GM10847 (cell line): ENCODE data around the gene RBSN.

Experiments
- POLR2A ChIP-seq: IDR thresholded peaks from 2 replicates; pipeline ENCODE4 v1.6.1; 2011; ENCODE audit not compliant: insufficient read length; ENCODE audit errors: extremely low read depth

RBSN gene

DNA sequence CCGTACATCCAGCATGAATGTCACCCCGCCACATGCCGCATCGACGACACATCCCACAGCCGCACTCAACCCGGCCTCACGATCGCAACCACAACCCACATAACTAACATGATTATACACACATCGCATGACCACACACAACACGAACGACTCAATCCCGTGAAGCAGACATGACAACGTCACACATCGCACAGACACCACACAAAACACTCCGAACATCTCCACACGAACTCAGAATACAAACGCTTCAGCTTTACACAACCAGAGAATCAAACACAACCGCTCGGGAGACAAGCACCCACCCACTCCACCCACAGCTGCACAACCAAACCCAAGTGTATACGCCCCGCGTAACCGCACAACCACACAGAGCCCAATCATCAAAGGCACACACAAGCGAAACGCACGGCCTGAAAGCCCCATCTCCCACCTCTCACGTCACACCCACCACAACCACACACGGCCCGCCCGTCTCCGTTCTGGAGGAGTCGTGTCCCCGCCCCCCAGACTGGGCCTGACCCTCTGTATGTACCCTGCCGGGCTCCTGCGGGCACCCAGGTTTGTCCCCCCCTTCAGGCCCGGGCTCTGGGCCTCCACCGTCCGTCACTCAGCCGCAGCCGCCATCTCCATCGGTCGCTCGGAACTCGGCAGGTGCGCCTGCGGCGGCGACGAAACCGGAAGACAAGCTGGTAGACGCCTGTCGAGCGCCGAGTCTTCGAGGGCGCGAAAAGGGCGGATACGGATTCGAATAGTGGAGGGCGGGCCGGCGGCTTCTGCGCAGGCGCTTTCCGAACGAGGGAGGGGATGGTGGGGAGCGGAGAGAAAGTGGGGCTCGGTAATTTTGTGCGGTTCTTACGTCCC is at the start of gene RBSN:
Gene RBSN (minus strand): TSS at position 646 of the 861 bp plus-strand sequence. CDS start 3,028 bp downstream, outside the sequence.
- peak; percentile 67 for TF ChIP-seq POLR2A

DNA sequence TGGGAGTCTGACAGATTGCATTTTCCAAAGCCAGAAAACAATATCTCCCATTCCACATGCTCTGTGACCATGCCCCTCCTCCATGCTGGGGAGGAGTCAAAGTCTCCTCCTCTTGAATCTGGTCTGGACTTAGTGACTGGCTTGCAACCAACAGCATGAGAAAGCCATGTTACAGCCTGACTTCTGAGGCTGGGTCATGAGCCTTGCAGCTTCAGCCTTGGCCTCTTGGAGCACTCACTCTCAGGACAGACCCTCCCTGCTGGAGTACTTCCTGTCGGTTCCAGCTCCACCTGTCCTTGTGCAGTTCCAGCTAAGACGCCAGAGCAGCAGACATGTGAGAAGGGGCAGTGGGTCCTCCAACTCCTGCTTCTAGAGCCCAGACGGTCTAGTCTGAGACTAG is 49.7 kb upstream of the RBSN start:
- TF ChIP-seq POLR2A, result no peak

DNA sequence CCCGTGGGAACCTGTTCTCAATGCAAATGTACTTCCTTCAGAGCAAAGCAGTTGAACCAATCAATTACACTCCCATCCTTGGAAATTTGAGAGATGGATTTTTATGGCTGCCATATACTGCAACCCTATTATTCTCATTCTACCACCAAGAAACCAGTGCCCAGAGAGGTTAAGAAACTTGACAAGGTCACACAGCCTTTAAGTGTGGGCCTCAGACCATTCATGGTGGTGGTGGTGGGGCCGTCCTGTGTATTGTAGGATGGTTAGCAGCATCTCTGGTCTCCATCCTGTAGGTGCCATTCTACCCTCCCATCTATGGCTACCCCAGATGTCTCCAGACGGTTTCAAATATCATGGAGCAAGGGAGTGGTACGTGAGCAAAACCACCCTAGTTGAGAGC is 23.4 kb upstream of the RBSN start:
- TF ChIP-seq POLR2A, result no peak

DNA sequence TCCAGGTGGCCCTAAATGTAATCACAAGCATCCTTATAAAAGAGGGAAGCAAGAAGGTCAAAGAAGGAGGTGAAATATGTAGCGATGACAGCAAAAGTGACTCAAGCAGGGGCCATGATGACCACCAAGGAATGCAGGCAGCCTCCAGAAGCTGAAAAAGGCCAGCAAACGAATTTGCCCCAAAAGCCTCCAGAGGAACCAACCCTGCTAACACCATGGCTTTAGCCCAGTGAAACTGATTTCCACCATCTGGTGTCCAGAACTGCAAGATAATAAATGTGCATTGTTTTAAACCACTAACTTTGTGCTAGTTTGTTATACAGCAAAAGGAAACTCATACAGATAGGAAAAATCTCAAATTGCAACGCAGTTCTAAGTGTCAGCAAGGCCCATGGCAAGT is 23.0 kb upstream of the RBSN start:
- no peak for TF ChIP-seq POLR2A

DNA sequence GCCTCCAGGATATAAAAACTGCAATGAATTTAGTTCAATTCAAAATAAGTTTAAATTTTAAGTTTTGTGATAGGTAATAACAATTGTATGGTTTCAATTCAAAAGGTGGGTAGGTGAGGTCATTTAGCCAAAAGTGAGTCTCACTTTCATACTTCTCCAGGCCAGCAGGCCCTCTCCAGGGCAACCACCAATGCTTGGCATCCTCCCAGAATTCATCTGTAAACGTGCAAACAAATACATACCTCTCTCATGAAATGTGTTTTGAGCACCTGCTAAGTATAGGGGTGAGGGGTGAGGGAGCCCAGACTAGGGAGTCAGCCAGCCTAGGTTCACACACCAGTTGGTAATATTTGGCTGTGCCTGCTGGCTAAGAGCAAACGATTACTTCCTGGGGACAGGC is 22.0 kb upstream of the RBSN start:
- TF ChIP-seq POLR2A, result no peak

DNA sequence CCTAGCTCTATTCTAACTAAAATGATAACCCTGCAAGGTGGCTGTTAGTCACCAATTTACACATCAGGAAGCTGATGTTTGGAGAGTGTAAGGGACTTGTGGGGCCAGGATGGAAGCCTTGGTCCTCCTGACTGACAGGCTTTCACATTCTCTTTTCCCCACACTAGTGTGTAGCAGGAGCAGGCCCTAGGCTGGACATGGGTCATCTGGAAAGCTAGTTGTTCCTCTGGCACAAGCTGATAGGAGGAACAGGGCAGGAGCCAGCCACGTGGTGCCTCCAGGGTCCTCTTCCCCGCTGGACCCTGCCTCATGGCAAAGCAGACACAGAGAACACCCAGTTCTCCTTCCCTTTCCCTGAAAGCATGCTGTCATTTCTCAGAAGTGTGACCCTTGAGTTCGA is 18.1 kb upstream of the RBSN start:
- TF ChIP-seq POLR2A, result no peak

DNA sequence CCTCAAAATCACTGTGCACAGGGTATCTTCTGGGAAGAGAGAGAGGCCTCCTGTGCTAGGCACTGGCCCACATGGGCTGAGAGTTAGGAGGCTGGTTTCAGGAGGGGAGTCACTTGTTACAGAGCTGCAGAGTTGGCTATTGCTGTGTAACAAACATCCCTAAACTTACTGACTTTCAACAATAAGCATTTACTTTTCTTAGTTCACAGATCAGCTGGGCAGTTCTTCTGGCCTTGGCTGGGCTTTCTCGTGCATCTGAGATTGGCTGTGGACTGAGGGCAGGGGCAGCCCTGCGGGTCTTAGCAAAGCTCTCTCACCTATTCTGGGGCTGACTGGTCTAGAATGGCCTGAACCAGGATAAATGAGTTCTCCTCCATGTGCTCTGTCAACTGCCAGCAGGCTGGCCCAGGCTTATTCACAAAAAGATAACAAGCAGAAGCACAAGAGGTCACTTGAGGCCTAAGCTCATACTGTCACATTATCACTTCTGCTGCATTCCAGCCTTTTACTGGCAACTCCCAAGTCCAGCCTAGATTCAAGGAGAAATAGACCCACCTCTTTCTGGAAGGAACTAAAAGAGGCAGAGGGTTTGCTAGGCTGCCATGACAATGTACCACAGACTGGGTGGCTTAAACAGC is 17.2 kb upstream of the RBSN start:
- TF ChIP-seq POLR2A, result no peak

DNA sequence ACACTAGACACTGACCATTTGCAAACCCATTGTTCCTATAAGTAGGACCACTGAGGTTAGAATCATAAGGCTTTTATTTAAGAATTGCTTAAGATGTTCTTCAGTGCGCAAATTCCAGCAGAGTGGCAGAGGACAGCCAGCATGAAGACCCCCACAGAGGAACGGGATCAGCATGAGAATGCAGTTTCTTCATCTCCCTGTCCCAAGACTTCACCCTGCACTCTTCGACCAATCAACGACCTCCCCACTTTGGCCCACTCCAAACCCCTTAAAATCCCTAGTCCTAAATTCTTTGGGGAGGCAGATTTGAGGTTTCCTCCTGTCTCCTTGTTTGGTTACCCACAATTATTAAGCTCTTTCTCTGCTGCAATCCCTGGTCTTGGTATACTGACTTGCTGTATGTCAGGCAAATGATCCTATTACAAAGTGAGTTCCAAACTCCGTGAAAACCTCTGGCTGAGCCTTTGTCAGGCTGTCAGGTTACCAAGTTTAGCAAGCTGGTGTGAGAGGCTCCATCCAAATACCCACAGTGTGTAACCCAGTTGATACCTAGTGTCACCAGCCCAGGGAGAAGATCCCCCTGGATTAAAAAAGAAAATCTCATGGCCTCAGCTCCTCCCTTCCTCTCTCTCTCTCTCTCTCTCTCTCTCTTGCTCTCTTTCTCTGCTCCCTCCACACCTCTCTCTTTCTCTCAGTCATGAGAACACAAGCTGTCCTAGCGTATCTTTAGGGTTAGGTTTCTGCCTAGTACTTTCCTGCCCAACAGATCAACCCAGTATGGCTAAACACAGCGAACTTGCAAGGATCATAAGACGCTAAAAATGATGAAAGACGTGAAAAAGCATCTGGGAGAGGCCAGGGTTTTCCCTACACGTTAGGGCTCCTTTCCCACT is 15.8 kb upstream of the RBSN start:
- TF ChIP-seq POLR2A, result no peak

DNA sequence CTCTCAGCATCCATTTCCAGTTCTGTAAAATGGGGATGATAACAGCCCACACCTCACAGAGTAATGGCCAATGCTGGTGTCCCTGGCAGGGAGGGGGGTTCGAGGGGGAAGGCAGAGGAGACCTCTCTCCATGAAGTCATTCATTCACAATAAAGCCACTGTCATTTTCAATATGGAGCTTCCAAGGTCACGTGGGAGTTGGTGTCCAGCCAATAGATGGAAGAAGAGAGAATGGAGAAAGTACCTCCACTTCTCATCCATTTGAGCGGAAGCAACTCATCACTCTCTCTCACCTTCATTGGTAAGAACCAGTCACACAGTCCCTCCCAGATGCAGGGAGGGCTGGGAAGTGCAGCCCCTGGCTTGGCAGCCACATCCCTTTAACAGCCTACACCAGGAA is 14.9 kb upstream of the RBSN start:
- no peak for TF ChIP-seq POLR2A

DNA sequence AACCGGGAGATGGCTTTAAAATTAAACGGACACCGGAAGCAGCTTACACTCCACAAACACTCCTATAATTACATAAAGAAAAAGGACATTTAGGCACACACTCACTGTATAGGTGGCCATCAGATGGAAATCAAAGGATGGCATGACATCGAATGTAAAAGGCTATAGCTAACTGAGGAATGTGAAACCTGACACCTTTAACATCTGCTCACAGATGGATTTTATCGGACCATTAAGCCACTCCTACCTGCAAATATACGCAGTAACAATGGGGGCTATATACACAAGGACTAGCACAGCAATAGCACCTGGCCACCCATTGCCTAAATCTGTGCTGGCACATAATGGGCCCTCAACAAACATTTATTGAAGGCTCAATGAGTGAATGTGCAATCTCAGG is 14.5 kb upstream of the RBSN start:
- no peak for TF ChIP-seq POLR2A

DNA sequence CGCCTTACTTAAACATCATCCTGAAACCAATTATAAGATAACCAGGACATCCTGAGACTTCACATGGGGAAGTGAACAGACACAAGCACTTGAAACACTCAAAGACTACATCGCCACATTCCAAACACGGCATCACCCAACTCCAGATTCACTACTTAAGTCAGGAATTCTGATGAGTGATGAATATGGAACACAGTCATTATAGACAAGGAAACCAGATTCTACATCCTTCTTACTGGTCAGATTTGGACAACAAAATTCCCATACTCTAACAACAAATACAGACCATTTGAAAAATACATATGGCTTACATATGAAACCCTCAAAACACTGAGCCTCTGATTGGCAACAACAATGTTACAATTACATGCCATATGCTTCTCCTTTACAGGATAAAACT is 13.1 kb upstream of the RBSN start:
- no peak for TF ChIP-seq POLR2A

DNA sequence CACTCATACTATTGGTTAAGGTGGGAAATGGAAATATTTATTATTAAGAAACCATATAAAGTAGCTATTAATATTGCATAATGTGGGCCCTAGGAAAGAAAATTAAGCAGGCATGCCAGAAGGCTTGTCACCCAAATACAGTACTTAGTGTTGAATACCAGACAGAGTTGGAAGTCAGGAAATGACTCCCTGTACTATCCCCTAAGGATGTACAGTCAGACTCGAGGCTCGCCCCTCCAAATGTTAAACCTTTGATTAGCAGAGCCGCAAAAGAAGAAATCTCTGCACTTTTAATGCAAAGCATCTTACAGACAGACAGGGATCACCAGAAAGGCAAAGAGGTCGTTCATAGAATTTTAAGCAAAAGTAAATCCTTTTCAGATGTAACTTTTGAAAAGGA is 11.3 kb upstream of the RBSN start:
- TF ChIP-seq POLR2A, result no peak

DNA sequence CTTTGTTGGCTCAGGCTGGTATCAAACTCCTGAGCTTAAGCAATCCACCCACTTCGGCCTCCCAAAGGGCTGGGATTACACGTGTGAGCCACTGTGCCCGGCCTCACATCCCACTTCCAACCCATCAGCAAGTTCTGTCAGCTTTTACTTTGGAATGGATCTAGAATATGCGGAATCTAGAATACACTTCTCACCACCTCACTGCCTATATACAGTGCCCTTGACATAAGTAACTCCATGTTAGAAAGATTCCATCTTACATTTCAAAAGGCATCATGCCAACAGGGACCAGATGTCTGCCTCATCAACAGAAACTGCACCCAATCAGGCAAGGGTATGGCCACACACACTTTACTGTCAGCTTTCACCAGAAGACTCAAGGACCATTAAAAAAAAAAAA is 9.9 kb upstream of the RBSN start:
- no peak for TF ChIP-seq POLR2A

DNA sequence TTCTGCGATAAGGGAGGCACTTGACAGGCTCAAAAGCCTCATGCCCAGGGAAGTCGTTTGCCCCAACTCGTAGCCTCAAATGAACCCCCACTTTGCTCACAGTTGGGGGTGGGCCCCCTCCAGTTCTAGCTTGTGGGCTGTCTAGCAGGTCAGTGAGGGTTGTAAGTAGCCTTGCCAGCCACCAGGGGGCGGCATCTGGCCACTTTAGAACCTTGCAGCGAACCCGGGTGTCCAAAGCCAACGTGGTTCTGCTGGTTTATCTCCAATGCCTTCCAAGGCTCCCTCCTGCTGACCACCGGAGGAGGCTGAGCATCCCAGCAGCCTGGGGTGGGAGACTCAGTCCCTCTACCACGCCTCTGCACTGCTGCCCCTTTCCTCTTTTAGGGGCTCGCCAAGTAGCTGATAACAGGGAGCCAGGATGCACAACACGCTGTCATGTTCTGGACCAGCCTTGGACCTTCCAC is 9.2 kb upstream of the RBSN start:
- no peak for TF ChIP-seq POLR2A

DNA sequence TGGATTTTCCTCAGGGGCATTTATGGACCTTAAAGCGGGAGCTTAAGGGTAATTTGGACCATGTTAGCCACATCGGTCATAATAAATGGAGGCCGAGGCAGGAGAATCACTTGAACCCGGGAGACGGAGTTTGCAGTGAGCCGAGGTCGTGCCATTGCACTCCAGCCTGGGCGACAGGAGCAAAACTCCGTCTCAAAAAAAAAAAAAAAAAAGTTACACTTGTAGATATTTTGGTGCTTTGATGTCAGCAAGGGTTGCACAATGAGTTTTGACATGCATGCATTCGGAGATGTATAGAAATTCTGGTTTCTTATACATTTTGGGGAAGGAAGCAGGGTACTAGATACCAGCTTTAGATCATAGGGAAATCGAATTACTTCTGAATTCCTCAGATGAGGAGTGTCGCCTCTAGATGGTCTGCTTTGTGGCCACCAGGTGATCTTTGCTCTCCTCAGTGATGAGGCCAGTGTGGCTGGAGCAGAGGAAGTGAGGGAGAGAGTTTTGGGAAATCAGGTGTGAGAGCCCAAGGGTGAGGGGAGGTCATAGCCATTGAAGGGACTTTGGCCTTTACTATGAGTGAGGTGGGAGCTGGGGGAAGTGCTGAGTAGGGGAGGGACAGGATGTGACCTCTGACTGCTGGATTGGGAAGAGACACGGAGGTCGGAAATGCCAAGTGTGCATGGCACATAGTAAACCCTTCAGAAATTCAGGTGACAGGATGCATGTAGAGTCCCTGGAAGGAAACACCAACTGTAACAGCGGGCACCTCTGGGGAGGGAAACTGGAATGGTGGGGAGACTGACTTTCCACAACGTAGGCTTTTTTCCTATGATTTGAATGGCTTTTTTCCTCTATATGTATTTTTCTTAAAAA is 8.4 kb upstream of the RBSN start:
- no peak for TF ChIP-seq POLR2A

DNA sequence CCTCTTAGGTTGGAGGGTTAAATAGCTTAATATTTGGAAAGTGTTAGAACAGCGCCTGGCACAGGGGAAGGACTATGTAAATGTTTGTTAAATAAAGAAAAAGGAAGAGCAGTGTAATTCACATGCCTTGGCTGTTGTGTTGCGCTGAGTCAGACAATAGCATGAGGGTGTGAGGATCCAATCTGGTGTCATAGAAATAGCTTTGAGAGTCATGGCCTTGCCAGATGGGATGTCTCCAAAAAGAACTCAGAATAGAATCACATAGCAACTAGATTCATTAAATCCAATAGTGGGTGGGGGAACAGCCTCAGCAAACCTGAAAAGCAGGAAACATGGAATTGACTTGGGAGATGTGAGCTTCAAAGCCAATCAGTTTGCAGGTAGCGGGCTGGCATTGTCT is 3.9 kb upstream of the RBSN start:
- no peak for TF ChIP-seq POLR2A
